Left cardiac atrium (tissue), 4 donors: ENCODE measurements around the gene SLC6A4. TPM values are rescaled to one million over a fixed set of nuclear protein-coding genes. Genes with fewer than 3 reads are reported as not detected.
A peak's percentile ranks its signal among the peaks of the same experiment; 100 is the strongest.
"Not testable (repeated sequence)": the region's sequence is repeated elsewhere in the genome, so short reads cannot be mapped to it uniquely, and the experiment has no call there.

Source experiments
- ATAC-seq, 2 donors: fragments of 200-7000 bp; cut with Tn5 transposase; one replicate each; pipeline ENCODE4 v1.9.1; 2020; ENCODE audit warnings: mild to moderate bottlenecking in 2 of 2, moderate library complexity in 2 of 2
- DNase-seq: peaks from one replicate; pipeline ENCODE4 v3.0.0-alpha.2; 2020
- intact Hi-C, 2 donors: fragments of 100-400 bp; cut with DNase I; formaldehyde crosslinking; loops; one replicate each; pipeline versions ENCODE4 v1.14.1 to v1.15.1; 2022 to 2023
- total RNA-seq, 2 donors: library from RNA; stranded (reverse); fragmentation: NEBNext Ultra II Directional; extraction: Animal tissue kit (Norgen Biotek cat#: 25700); gene quantifications; one replicate each; pipeline ENCODE4 v1.2.1, GENCODE V29; 2021
- donor health status: DM: no; HTN: yes; CAD: no.
- donor health status: DM: no; HTN: yes; CAD: no; lungs with severe emphysema.
- donor health status: DM: yes; HTN: yes; CAD: no.
- donor health status: Dilated cardiomyopathy.

SLC6A4 gene
- total RNA-seq, 2 donors from 2014 or later, result 0.12 to 3.8 TPM

GRCh38 chr17:30224419-30224960 lies 11.0 kb downstream of the SLC6A4 start:
- DNase-seq (no peak), ATAC-seq (no peak)
- intact Hi-C loops, result no loop called here

GRCh38 chr17:30222721-30223175 lies 12.7 kb downstream of the SLC6A4 start:
- intact Hi-C loops, result no loop called here
- ATAC-seq (no peak), DNase-seq (no peak)

- DNase-seq, result no peak
- intact Hi-C loops, result no loop called here
- no peak for ATAC-seq
Measured at GRCh38 chr17:30222251-30222650, 13.2 kb downstream of the SLC6A4 start.

GRCh38 chr17:30221346-30221745 lies 14.2 kb downstream of the SLC6A4 start:
- intact Hi-C loops, result no loop called here
- ATAC-seq, result no peak
- DNase-seq, result no peak

GRCh38 chr17:30220414-30220813 lies 15.1 kb downstream of the SLC6A4 start:
- DNase-seq, result no peak
- intact Hi-C loops, result no loop called here
- ATAC-seq, result no peak

GRCh38 chr17:30219833-30220232 lies 15.7 kb downstream of the SLC6A4 start:
- DNase-seq (no peak), ATAC-seq (peak in 1 of 2 donors; percentile 67)
- intact Hi-C loops, result no loop called here

- DNase-seq (no peak), ATAC-seq (no peak)
- intact Hi-C loops, result no loop called here
Measured at GRCh38 chr17:30219315-30219714, 16.2 kb downstream of the SLC6A4 start.

- DNase-seq, result no peak
- ATAC-seq, result no peak
- intact Hi-C loops, result no loop called here
Measured at GRCh38 chr17:30218799-30219198, 16.7 kb downstream of the SLC6A4 start.

- DNase-seq, result no peak
- intact Hi-C loops, result no loop called here
Measured at GRCh38 chr17:30217746-30218245, 17.7 kb downstream of the SLC6A4 start.

GRCh38 chr17:30217054-30217453 lies 18.4 kb downstream of the SLC6A4 start:
- DNase-seq, result no peak
- intact Hi-C loops, result no loop called here
- ATAC-seq, result no peak

More at GRCh38 chr17:30217746-30218245, 17.7 kb downstream of the SLC6A4 start:
- no peak for ATAC-seq

- no peak for ATAC-seq
- intact Hi-C loops, result no loop called here
- no peak for DNase-seq
Measured at GRCh38 chr17:30212750-30213149, 22.7 kb downstream of the SLC6A4 start.

GRCh38 chr17:30211371-30211770 lies 24.1 kb downstream of the SLC6A4 start:
- intact Hi-C loops, result no loop called here
- DNase-seq (no peak), ATAC-seq (no peak)

GRCh38 chr17:30210901-30211300 lies 24.6 kb downstream of the SLC6A4 start:
- DNase-seq (no peak), ATAC-seq (no peak)
- intact Hi-C loops, result no loop called here

- ATAC-seq (no peak), DNase-seq (no peak)
- intact Hi-C loops, result no loop called here
Measured at GRCh38 chr17:30210366-30210765, 25.1 kb downstream of the SLC6A4 start.

- DNase-seq, result no peak
- intact Hi-C loops, result no loop called here
- no peak for ATAC-seq
Measured at GRCh38 chr17:30209930-30210329, 25.6 kb downstream of the SLC6A4 start.

- DNase-seq, result no peak
- ATAC-seq, result no peak
- intact Hi-C loops, result no loop called here
Measured at GRCh38 chr17:30208214-30208613, 27.3 kb downstream of the SLC6A4 start.

- DNase-seq (no peak), ATAC-seq (no peak)
- intact Hi-C loops, result no loop called here
Measured at GRCh38 chr17:30207655-30208054, 27.8 kb downstream of the SLC6A4 start.

- DNase-seq, result no peak
- intact Hi-C loops, result no loop called here
- ATAC-seq, result no peak
Measured at GRCh38 chr17:30203471-30203981, 32.0 kb downstream of the SLC6A4 start.

- DNase-seq, intact Hi-C loops: not testable (repeated sequence)
Measured at GRCh38 chr17:30200656-30201055, 34.8 kb downstream of the SLC6A4 start.

GRCh38 chr17:30200106-30200505 lies 35.4 kb downstream of the SLC6A4 start:
- DNase-seq (no peak), ATAC-seq (no peak)
- intact Hi-C loops, result no loop called here

More at GRCh38 chr17:30200656-30201055, 34.8 kb downstream of the SLC6A4 start:
- not testable (repeated sequence) for ATAC-seq

GRCh38 chr17:30199600-30199999 lies 35.9 kb downstream of the SLC6A4 start:
- DNase-seq (no peak), ATAC-seq (no peak)
- intact Hi-C loops, result no loop called here
